HG03175 (cell line): Measurements from ENCODE around the gene IGSF21.

Experiments
- ATAC-seq: cut with Tn5 transposase; IDR thresholded peaks from one replicate; pipeline ENCODE4 v1.9.1; 2021; ENCODE audit warnings: mild to moderate bottlenecking, moderate library complexity; ENCODE audit not compliant: unreplicated experiment

Gene IGSF21

DNA sequence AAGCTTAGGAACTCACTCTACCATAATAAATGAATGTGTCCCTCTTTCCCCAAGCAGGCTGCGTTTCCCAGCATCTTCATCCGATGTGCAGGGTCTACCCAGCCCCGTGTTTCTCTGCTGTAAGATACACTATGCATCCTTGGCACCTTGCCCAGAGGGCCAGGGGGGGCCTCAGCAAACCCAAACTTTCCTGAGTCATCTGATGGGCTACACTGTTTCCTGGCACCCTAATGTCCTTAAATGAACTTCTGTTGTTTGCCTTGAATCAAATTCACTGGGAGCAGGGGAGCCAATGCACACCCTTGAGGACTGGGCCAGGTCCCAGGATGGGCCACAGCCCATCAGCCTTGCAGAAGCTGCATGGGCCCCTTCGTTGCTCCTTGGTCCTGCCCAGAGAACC lies 145.5 kb downstream of the IGSF21 start:
- no peak for ATAC-seq

DNA sequence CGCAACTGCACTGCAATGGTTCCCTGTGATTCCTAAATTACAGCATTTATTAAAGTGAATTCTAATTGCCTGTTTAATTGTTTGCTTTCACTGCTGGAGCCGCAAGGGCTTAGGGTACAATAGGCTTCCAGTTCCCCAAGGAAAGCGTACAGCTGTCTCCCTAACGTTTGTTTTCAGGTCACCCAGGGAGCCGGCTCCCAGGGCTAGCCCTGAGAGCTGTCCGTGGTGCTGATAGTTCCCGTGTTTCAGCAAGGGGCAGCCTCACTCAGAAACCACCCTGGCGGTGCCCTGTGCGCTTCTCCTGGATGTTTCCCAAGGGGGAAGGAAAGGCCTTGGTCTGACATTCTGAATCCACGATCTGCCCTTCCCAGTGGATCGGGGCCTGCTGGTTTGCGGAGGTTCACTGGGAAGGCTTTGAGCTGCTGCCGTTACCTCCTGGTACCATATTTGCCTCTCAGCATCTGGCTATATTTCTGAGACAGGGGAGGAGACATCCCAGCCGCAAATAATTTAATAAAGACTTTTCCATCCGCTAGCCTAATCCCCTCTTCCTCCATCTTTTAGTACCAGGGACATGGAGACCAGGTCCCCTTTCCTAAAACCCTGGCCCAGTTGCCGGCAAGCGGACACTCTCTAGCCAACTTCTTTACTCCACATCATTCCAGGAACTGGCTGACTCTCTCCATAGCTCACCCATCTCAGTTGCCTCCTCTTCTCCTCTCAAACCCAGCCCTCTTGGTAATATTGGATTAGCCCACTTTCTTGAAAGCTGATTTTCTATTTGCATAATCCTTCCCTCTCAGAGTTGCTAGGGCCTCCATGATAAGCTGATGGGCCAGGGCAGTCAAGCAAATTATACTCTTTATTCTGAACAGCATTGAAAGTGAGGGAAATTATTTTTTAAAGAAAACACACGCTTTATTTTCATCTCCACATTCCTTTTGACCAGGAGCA lies 149.0 kb downstream of the IGSF21 start:
- ATAC-seq = no peak

DNA sequence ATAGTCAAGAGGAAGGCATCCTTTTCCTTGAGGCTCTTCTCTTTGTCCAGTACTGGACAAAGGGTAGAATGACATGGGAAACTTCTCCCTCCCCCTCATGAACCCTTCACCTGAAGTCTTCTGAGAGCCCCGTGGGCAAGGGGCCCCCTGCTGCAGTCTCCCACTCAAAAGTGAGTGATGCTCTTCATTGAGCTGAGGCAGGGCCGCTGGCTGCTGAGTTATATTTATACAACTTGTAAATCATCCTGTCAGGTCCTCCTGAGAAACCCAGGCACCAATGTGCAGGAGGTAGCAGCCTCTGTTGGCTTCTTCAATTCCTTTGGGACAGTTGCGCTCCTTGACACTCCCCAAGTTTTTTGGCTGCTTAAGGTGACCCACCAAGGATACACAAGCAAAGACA lies 150.2 kb downstream of the IGSF21 start:
- ATAC-seq = no peak

DNA sequence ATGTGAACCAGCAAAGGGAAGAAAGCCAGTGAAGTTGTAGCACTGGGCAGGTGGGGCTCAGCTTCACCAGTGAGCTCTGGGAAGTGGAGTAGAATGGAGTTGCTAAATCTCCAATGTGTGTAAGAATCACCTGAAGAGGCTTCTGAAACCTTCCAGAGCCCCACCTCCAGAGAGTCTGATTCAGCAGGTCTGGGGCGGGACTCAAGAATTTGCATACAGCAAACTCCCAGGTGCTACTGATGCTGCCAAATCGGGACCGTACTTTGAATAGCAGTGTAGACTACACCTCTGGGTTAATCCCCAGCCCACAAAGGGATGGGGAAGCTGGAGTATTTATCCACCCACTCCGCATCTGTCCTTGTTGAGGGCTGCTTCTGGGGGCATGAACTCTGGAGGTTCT lies 154.3 kb downstream of the IGSF21 start:
- ATAC-seq = no peak

- no peak for ATAC-seq
These were observed 155.1 kb downstream of the IGSF21 start for GRCh38 chr1:18262726-18263125.

- no peak for ATAC-seq
These were observed 156.0 kb downstream of the IGSF21 start for GRCh38 chr1:18263547-18264120.

GRCh38 chr1:18264450-18265039 lies 156.9 kb downstream of the IGSF21 start:
- ATAC-seq = no peak

DNA sequence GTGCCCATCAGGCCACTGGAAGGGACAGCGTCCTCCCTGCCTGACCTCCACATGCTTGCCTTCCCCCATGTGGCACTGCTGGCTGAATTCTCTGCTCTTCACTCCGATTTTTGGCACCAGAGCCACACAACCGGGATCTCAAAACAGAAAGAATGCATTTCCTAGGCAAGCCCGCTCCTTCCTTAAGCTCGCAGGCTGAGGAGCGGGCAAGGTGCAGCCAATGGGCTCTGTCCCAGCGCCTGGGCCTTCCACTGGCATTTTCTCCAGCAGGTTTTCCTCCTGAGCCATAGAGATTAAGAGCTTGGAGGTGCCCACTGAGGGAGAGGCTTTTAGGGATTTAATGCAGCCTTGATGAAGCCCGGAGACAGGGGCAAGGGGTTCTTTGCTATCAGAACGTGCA lies 158.0 kb downstream of the IGSF21 start:
- no peak for ATAC-seq

- no peak for ATAC-seq
These were observed 158.8 kb downstream of the IGSF21 start for GRCh38 chr1:18266391-18266790.

GRCh38 chr1:18271336-18271735 lies 163.7 kb downstream of the IGSF21 start:
- no peak for ATAC-seq

DNA sequence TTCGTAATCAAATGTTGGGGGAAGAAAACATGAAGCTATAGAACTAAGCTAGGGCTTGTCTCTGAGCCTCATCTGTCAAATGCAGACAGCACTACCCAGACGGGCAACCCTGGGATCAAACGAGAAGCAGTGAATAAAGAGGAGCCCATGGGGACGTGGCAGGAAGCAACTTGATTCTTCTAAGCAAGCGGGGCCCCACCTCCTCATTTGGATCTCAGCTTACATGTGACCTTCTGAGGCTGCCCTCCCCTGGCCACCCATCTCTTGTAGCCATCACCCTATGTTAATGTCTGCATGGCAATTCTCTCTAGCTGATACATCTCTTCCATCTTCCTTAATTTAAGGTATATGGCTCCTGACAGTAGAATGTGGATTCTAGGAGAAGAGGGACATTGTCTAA lies 171.3 kb downstream of the IGSF21 start:
- ATAC-seq = no peak

- no peak for ATAC-seq
These were observed 171.9 kb downstream of the IGSF21 start for GRCh38 chr1:18279351-18280074.

DNA sequence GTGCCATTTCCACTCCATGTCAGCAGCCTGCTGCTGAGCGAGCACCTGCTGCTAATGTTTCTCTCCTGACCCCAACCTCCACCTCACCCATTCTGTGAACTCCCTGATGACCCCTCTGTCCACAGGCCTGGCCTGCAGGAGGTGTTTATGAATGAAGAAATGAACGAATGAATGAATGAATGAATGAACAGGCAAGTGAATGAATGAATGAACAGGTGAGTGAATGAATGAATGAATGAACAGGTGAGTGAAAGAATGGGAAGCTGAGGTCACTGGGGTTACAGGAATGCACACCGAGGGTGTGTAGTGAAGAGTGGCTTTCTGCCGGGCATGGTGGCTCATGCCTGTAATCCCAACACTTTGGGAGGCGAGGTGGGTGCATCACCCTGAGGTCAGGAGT lies 173.4 kb downstream of the IGSF21 start:
- ATAC-seq = no peak

DNA sequence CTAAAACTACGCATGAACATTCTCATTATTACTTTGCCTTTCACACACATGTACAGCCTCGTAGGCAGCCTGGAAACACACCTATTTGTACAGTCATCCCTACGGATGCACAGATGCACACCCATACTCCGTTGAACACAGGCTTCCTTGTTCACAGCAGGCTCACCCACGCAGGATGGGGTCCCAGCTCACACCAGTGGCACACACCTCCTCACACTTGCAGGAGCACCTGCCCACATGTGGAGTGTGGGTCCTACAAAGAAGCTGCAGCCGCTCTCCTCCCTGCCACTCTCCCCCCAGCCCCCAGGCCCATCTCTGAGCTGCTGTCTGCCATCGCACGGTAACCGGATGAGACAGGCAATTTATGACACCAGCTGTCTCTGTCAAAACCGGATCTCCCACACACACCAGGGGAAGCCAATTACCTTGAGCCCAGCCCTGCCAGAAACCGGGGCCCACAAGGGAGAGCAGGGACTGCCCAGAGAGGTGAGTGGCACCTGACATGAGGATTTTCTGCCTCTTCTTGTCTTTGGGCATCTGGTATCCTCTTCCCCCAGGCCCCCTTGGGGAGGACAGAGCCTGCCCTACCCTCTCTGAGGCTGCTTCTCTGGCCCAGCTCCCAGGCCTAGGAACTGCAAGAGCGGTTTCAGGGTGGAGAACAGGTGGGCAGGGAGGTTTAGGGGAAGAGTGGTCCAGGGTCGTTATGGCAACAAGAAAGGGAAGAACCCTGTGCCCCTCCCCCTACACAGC lies 175.4 kb downstream of the IGSF21 start:
- no peak for ATAC-seq

DNA sequence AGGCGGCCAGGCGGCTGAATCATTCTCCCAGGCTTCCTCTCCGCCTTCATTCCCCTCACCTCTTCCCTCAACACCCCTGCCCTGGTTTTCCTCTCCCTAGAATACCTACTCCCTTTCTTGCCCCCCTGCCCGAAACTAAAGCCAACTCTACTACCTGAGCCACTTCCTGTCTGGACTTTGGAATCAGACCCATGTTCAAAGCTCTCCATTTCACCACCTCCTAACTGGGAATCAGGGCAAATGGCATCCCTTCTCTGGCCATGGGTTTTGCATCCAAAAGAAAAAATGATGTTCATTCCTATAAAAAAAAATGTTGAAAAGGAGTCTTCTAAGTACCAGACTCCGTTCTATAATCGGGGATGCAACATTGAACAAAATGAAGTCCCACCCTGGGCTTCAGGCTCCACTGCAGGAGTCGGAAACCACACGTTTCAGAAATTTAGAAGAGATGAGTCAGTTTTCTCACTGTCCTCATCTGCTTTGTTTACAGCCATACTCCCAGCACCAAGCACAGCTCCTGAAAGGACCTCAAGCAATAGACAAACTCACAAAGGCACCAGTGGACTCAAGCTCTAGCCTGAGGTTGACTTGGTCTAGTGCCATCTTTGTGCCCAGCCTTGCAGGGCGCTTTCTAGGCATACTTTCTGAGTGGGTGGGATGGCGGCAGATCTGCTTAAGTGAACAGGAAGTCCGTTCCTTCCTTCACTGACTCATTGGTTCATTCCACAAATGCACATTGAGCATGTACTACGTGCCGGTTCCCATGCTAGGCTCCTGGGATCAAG lies 176.2 kb downstream of the IGSF21 start:
- ATAC-seq = no peak

GRCh38 chr1:18284805-18285537 lies 177.4 kb downstream of the IGSF21 start:
- ATAC-seq = no peak

DNA sequence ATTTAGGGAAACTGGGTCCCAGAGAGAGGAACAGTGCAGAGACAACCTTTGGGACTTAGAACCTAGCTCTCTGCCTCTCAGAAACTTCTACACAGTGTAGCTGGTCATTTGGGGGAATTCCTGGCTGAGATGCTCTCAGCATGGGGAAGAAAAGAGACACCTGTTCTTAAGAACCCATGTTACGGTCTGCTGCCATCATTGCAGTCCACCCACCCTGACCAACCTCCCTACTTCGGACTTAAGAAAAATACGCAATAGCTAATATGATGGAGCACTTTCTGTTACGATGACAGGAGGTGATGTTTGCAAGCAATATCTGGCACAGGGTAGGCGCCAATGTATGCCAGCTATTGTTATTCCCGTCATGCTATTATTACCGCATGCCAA lies 177.9 kb downstream of the IGSF21 start:
- no peak for ATAC-seq

GRCh38 chr1:18288722-18289121 lies 181.1 kb downstream of the IGSF21 start:
- no peak for ATAC-seq

DNA sequence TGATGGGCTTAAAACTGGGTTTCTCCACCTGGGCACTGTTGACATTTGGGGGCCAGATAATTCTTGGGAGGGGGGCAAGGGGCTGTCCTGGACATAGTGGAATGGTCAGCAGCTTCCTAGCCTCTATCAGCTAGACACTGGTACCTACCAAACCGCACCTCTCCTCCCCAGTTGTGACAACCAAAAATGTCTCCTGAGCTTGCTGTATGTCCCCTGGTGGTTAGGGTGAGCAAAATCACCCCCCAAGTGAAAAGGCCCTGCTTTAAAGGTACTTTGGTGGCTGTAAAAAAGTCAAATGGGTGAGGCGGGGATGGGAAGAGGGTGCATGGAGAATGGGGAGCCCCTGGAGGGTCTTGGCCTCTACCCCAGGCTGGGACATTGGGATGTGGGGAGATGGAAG lies 182.0 kb downstream of the IGSF21 start:
- no peak for ATAC-seq
